A673 (cell line): ENCODE results near the gene CCL15. TPM values are rescaled to one million over a fixed set of nuclear protein-coding genes. Genes with fewer than 3 reads are reported as not detected.

Experiments
- BruUV-seq: library from RNA; stranded (reverse); fragments of 400-500 nt; replicated peaks from 2 replicates; lab custom pipeline; 2021; lab: Mats Ljungman, UMichigan
- CTCF ChIA-PET: fragments of 300-600 bp; sonication (Branson Sonifier 250); formaldehyde crosslinking; loops from one replicate; lab custom pipeline; 2022; ENCODE audit warnings: antibody characterized with exemption; lab: Charles Lee
- POLR2A ChIA-PET: fragments of 300-600 bp; sonication (Branson Sonifier 250); formaldehyde crosslinking; loops from one replicate; lab custom pipeline; 2022; ENCODE audit warnings: antibody characterized with exemption; ENCODE audit not compliant: low non-redundant PET; lab: Charles Lee
- DNase-seq: peaks from one replicate; pipeline ENCODE4 v3.0.0-alpha.2; 2015; ENCODE audit warnings: low spot score
- H3K27ac ChIP-seq: fragments of 200-600 bp; sonication (generic); 2 replicates; pipeline ENCODE4 v1.5.1; 2016; ENCODE audit warnings: mixed run types, low read depth, mild to moderate bottlenecking, mixed read lengths, antibody characterized with exemption, low read length; ENCODE audit not compliant: poor library complexity, severe bottlenecking
- H3K27me3 ChIP-seq: fragments of 200-600 bp; sonication (generic); replicated peaks from 2 replicates; pipeline ENCODE4 v1.6.1; 2017; ENCODE audit warnings: mixed run types, low read depth, mild to moderate bottlenecking, mixed read lengths, antibody characterized with exemption, low read length; ENCODE audit not compliant: insufficient read depth, poor library complexity
- H3K36me3 ChIP-seq: fragments of 200-600 bp; sonication (generic); 2 replicates; pipeline ENCODE4 v1.6.1; 2016; ENCODE audit warnings: mixed run types, mild to moderate bottlenecking, mixed read lengths, antibody characterized with exemption, low read length; ENCODE audit not compliant: insufficient read depth, poor library complexity, severe bottlenecking
- H3K4me1 ChIP-seq: fragments of 200-600 bp; sonication (generic); 2 replicates; pipeline ENCODE4 v1.6.1; 2017; ENCODE audit warnings: mixed run types, mild to moderate bottlenecking, mixed read lengths, antibody characterized with exemption, low read length; ENCODE audit not compliant: insufficient read depth, poor library complexity, severe bottlenecking
- H3K4me3 ChIP-seq: fragments of 200-600 bp; sonication (generic); 2 replicates; pipeline ENCODE4 v1.5.1; 2016; ENCODE audit warnings: low read depth, mixed run types, mild to moderate bottlenecking, mixed read lengths, low read length; ENCODE audit not compliant: poor library complexity, severe bottlenecking
- H3K9me3 ChIP-seq: fragments of 200-600 bp; sonication (generic); 2 replicates; pipeline ENCODE4 v1.6.1; 2016; ENCODE audit warnings: mixed run types, low read depth, mild to moderate bottlenecking, mixed read lengths, antibody characterized with exemption, low read length; ENCODE audit not compliant: poor library complexity, severe bottlenecking
- CTCF ChIP-seq: fragments of 300-800, 200-600 bp; sonication (generic); conservative IDR thresholded peaks from 2 replicates; pipeline ENCODE4 v1.5.1; 2017; ENCODE audit warnings: low read depth, mild to moderate bottlenecking, antibody characterized with exemption, low read length, moderate library complexity, mixed read lengths
- EZH2 ChIP-seq: fragments of 200-600 bp; sonication (generic); IDR thresholded peaks from 2 replicates; pipeline ENCODE4 v1.6.1; 2017; ENCODE audit warnings: borderline replicate concordance, low read depth, mild to moderate bottlenecking, mixed read lengths, antibody characterized with exemption, low read length; ENCODE audit not compliant: poor library complexity, severe bottlenecking
- intact Hi-C: fragments of 100-400 bp; cut with micrococcal nuclease; formaldehyde crosslinking; loops from one replicate; pipeline ENCODE4 v1.10.0; 2022; ENCODE audit not compliant: unreplicated experiment
- total RNA-seq: library from RNA; stranded (reverse); gene quantifications from 2 replicates; pipeline ENCODE4 v1.2.3, GENCODE V29; 2021

Gene CCL15
- total RNA-seq, 1 experiment from 2014 or later, result not detected

GRCh38 chr17:35978346-35978745, 23.0 kb downstream of the CCL15 start:
- H3K27ac ChIP-seq, result no peak overlapping the region
- BruUV-seq, result no TSS peak
- no peaks in the 10 kb centered on the region for H3K4me1 ChIP-seq
- no peaks in the 10 kb centered on the region for H3K36me3 ChIP-seq
- DNase-seq, result no peak
- H3K4me3 ChIP-seq, result no peak overlapping the region
- ChIA-PET POLR2A (no interaction called here), CTCF (interaction anchor here (1.4 kb wide), 1 partner anchor 170 kb away, joined by 3 read pairs; no protein-coding TSS in a partner anchor)
- no peaks in the 10 kb centered on the region for H3K9me3 ChIP-seq
- TF ChIP-seq CTCF (no peak), EZH2 (no peak)
- no peaks in the 10 kb centered on the region for H3K27me3 ChIP-seq
- intact Hi-C loops, result loop anchor here (10.0 kb wide), 1 partner anchor 166 kb away; no protein-coding TSS in a partner anchor

- no TSS peak for BruUV-seq
- DNase-seq, result no peak
- CTCF ChIA-PET, result interaction anchor here (1.4 kb wide), 1 partner anchor 171 kb away, joined by 3 read pairs; no protein-coding TSS in a partner anchor
- POLR2A ChIA-PET, result no interaction called here
- Histone ChIP-seq H3K27me3 (no peaks in the 10 kb centered on the region), H3K4me1 (no peaks in the 10 kb centered on the region), H3K36me3 (no peaks in the 10 kb centered on the region), H3K4me3 (no peak overlapping the region), H3K9me3 (no peaks in the 10 kb centered on the region), H3K27ac (no peak overlapping the region)
- intact Hi-C loops, result loop anchor here (10.0 kb wide), 1 partner anchor 167 kb away; no protein-coding TSS in a partner anchor
- no peak for TF ChIP-seq CTCF
- no peak for TF ChIP-seq EZH2
Observed at GRCh38 chr17:35977509-35977908, 23.8 kb downstream of the CCL15 start.

- CTCF ChIA-PET, result interaction anchor here (0.5 to 0.7 kb wide), 2 partner anchors 26 to 175 kb away, joined by 3 to 6 read pairs; no protein-coding TSS in a partner anchor
- Histone ChIP-seq H3K36me3 (no peaks in the 10 kb centered on the region), H3K4me3 (no peak overlapping the region), H3K27ac (no peak overlapping the region), H3K4me1 (no peaks in the 10 kb centered on the region), H3K27me3 (no peaks in the 10 kb centered on the region), H3K9me3 (no peaks in the 10 kb centered on the region)
- intact Hi-C loops, result loop anchor here (10.0 kb wide), 1 partner anchor 171 kb away; no protein-coding TSS in a partner anchor
- BruUV-seq, result no TSS peak
- no peak for DNase-seq
- TF ChIP-seq CTCF, result no peak
- no peak for TF ChIP-seq EZH2
- POLR2A ChIA-PET, result no interaction called here
Observed at GRCh38 chr17:35973333-35974260, 27.8 kb downstream of the CCL15 start.
